ENCODE data around the gene ZG16. TPM values are rescaled to one million over a fixed set of nuclear protein-coding genes. Genes with fewer than 3 reads are reported as not detected.
"Not testable (repeated sequence)": the region's sequence is repeated elsewhere in the genome, so short reads cannot be mapped to it uniquely, and the experiment has no call there.

Gene ZG16
- total RNA-seq, 1 experiment from 2014 or later: 0.07 TPM

DNA sequence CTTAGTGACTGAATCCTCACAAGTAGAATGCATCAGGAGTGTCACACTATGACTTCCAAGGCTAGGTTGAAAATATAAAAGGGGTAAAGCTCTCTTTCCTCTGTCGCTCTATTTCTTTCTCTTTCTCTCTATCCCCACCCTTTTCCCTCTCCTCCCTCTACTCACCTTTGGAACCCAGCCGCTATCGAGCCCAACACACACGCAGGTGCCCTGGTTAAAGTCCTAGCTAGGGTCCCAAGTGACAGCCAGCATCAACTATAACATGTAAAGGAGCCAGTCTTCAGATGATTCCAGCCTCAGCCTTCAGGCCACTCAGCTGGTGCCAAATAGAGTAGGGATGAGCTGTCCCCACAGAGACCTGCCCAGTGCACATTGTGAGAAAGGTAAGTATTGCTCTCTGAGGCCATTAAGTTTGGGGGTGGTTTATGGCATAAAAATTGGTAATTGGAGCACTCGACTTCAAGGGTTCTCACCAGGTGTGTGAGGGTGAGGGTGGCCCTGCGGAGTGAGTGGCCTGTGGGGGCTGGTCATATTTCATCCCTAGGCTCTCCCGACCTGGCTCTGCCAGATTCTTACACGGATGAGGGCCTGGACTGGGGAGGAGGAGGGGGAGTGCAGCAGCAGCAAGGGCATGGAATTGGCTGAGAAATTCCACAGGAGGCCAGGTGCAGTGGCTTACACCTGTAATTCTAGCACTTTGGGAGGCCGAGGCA, 17.3 kb upstream of the ZG16 start (continued):
- TF ChIP-seq, protein P1, sequence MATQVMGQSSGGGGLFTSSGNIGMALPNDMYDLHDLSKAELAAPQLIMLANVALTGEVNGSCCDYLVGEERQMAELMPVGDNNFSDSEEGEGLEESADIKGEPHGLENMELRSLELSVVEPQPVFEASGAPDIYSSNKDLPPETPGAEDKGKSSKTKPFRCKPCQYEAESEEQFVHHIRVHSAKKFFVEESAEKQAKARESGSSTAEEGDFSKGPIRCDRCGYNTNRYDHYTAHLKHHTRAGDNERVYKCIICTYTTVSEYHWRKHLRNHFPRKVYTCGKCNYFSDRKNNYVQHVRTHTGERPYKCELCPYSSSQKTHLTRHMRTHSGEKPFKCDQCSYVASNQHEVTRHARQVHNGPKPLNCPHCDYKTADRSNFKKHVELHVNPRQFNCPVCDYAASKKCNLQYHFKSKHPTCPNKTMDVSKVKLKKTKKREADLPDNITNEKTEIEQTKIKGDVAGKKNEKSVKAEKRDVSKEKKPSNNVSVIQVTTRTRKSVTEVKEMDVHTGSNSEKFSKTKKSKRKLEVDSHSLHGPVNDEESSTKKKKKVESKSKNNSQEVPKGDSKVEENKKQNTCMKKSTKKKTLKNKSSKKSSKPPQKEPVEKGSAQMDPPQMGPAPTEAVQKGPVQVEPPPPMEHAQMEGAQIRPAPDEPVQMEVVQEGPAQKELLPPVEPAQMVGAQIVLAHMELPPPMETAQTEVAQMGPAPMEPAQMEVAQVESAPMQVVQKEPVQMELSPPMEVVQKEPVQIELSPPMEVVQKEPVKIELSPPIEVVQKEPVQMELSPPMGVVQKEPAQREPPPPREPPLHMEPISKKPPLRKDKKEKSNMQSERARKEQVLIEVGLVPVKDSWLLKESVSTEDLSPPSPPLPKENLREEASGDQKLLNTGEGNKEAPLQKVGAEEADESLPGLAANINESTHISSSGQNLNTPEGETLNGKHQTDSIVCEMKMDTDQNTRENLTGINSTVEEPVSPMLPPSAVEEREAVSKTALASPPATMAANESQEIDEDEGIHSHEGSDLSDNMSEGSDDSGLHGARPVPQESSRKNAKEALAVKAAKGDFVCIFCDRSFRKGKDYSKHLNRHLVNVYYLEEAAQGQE (IDR thresholded peaks at IDR 0.05; ENCODE audit: low read depth): no peak

DNA sequence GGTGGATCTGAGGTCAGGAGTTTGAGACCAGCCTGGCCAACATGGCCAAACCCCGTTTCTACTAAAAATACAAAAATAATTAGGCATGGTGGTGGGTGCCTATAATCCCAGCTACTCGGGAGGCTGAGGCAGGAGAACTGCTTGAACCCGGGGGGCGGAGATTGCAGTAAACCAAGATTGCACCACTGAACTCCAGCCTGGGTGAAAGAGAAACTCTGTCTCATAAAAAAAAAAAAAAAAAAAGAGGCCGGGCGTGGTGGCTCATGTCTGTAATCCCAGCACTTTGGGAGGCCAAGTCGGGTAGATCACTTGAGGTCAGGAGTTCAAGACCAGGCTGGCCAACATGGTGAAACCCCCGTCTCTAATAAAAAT, 16.8 kb upstream of the ZG16 start:
- H2AFZ ChIP-seq (ENCODE audit: low read depth, low read length, poor library complexity, severe bottlenecking); POLR2A ChIA-PET; H3K9me3 ChIP-seq (ENCODE audit: control insufficient read depth in 1 of 2, insufficient read depth in 1 of 2, low read depth in 1 of 2, low read length in 2 of 2); H3K36me3 ChIP-seq (ENCODE audit: control insufficient read depth in 1 of 2, insufficient read depth in 2 of 2, low read length in 2 of 2); H3K9me2 ChIP-seq (ENCODE audit: insufficient read depth); CTCF ChIA-PET; H3K27ac ChIP-seq (ENCODE audit: low read depth, low read length); ATAC-seq; H3K9ac ChIP-seq (ENCODE audit: low read length); BruUV-seq (replicated peaks); H3K27me3 ChIP-seq (ENCODE audit: insufficient read depth, low read length); DNase-seq (ENCODE audit: low read depth, low spot score); H4K20me1 ChIP-seq (ENCODE audit: insufficient read depth); RAD21 ChIA-PET (ENCODE audit: low non-redundant PET in 1 of 2, low total read pairs in 2 of 2, uncharacterized antibody in 2 of 2, unreplicated experiment in 2 of 2); intact Hi-C loops (cut with micrococcal nuclease); H3K4me2 ChIP-seq (ENCODE audit: low read length); H3K79me2 ChIP-seq (ENCODE audit: insufficient read depth, low read length); H3K4me3 ChIP-seq (replicated peaks in 1 of 2; ENCODE audit: low read depth in 1 of 2, low read length in 2 of 2): not testable (repeated sequence)
- peaks cover 20% of the 10 kb centered on the region in 2 experiments for H3K4me1 ChIP-seq (ENCODE audit: control insufficient read depth in 1 of 2, insufficient read depth in 2 of 2, low read length in 2 of 2)

DNA sequence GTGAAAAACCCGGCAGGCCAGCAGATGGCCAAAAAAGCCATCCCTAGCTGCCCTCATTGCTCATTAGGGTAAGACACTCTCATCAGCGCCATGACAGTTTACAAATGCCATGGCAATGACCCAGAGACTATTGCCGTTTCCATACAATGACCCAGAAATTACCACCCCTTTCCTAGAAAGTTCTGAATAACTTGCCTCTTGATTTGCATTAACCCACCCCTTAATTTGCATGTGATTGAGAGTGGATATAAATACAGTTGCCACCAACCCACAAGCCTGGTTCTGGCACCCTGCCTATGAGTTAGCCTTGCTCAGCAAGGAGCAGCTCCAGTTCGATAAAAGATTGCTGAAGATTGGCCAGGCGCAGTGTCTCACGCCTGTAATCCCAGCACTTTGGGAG, 16.2 kb upstream of the ZG16 start:
- no peaks in the 10 kb centered on the region for H3K27me3 ChIP-seq (ENCODE audit: insufficient read depth, low read length)
- no peak overlapping the region for H3K4me3 ChIP-seq (replicated peaks in 1 of 2; ENCODE audit: low read depth in 1 of 2, low read length in 2 of 2)
- ChIA-PET CTCF (no interaction called here), POLR2A (interaction anchor here (0.6 kb wide), 1 partner anchor 888 kb away, joined by 3 read pairs; no protein-coding TSS in a partner anchor), RAD21 (ENCODE audit: low non-redundant PET in 1 of 2, low total read pairs in 2 of 2, uncharacterized antibody in 2 of 2, unreplicated experiment in 2 of 2) (no interaction called here)
- H4K20me1 ChIP-seq (ENCODE audit: insufficient read depth): no peaks in the 10 kb centered on the region
- H3K9me3 ChIP-seq (ENCODE audit: control insufficient read depth in 1 of 2, insufficient read depth in 1 of 2, low read depth in 1 of 2, low read length in 2 of 2): no peaks in the 10 kb centered on the region
- H3K79me2 ChIP-seq (ENCODE audit: insufficient read depth, low read length): no peaks in the 10 kb centered on the region
- no peak overlapping the region for H2AFZ ChIP-seq (ENCODE audit: low read depth, low read length, poor library complexity, severe bottlenecking)
- H3K4me1 ChIP-seq (ENCODE audit: control insufficient read depth in 1 of 2, insufficient read depth in 2 of 2, low read length in 2 of 2): peaks cover 20% of the 10 kb centered on the region in 2 experiments
- ATAC-seq (no peak), DNase-seq (ENCODE audit: low read depth, low spot score) (no peak)
- no peaks in the 10 kb centered on the region for H3K9me2 ChIP-seq (ENCODE audit: insufficient read depth)
- no TSS peak for BruUV-seq (replicated peaks)
- H3K9ac ChIP-seq (ENCODE audit: low read length): no peak overlapping the region
- no peaks in the 10 kb centered on the region for H3K36me3 ChIP-seq (ENCODE audit: control insufficient read depth in 1 of 2, insufficient read depth in 2 of 2, low read length in 2 of 2)
- H3K27ac ChIP-seq (ENCODE audit: low read depth, low read length): no peak overlapping the region
- intact Hi-C loops (cut with micrococcal nuclease): no loop called here
- H3K4me2 ChIP-seq (ENCODE audit: low read length): no peak overlapping the region
- TF ChIP-seq, protein P2, sequence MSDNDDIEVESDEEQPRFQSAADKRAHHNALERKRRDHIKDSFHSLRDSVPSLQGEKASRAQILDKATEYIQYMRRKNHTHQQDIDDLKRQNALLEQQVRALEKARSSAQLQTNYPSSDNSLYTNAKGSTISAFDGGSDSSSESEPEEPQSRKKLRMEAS (IDR thresholded peaks at IDR 0.05): no peak
- TF ChIP-seq, protein P3, sequence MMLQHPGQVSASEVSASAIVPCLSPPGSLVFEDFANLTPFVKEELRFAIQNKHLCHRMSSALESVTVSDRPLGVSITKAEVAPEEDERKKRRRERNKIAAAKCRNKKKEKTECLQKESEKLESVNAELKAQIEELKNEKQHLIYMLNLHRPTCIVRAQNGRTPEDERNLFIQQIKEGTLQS (IDR thresholded peaks at IDR 0.05): no peak
- TF ChIP-seq CBX3 (IDR thresholded peaks at IDR 0.05; ENCODE audit: low read depth): no peak
- TF ChIP-seq ZFX (IDR thresholded peaks at IDR 0.05): no peak
